HL-60/S4 (cell line): Measurements from ENCODE around the gene PDIA5.

Experiments used
- in situ Hi-C: fragments of 300-500 bp; cut with MboI; formaldehyde crosslinking; loops from 2 replicates; pipeline ENCODE4 v1.14.3; 2022; ENCODE audit warnings: low sequenced_read_pairs

The PDIA5 gene

DNA sequence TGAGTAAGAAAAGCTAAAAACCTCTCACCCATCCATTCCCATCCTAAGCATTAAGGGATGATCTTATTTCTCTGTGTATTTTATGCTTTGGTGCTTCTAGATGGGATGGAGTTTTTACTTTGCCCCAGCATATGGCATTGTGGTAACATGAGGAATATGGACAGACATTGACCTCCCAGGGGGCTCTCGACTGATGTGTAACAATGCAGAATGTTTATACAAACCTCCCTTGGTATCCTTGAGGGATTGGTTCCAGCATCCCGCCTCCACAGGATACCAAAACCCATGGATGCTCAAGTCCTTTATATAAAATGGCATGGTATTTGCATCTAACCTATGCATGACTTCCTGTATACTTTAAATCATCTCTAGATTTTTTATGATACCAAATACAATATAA is 21.6 kb downstream of the PDIA5 start:
- in situ Hi-C loops, result no loop called here

DNA sequence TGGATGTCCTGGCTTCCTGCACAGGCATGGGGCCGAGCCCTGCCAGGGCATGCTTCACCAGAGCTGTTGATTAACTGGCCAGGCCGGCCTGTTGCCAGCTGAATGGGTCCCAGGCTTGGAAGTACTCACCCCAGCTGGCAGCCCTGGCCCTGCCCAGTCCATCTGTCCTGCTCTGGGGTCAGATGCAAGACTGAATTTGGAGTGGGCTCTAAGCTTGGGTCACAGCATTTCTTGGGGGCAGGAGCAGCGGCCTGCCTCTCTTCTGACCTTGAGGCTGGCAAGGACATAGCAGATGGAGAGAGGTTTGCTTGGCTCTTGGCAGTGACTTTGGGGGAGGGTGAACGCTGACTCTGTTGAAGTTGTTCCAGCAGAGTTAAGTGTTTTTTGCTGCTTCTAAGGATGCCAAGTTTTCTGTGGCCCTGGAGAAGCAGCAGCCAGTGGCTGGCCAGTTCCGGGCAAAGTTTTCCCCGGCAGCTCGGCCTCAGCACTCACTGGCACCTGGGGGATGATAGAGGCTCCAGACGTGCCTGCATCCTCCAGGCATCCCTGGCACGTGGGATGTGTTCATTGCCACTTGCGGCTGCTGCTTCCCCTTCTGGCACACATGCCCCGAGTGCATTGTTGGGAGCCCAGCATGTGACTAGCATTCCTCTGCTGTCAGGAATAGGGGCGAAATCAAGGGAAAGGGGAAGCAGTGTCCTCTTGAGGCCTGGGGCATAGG is 22.9 kb downstream of the PDIA5 start:
- in situ Hi-C loops, result no loop called here

DNA sequence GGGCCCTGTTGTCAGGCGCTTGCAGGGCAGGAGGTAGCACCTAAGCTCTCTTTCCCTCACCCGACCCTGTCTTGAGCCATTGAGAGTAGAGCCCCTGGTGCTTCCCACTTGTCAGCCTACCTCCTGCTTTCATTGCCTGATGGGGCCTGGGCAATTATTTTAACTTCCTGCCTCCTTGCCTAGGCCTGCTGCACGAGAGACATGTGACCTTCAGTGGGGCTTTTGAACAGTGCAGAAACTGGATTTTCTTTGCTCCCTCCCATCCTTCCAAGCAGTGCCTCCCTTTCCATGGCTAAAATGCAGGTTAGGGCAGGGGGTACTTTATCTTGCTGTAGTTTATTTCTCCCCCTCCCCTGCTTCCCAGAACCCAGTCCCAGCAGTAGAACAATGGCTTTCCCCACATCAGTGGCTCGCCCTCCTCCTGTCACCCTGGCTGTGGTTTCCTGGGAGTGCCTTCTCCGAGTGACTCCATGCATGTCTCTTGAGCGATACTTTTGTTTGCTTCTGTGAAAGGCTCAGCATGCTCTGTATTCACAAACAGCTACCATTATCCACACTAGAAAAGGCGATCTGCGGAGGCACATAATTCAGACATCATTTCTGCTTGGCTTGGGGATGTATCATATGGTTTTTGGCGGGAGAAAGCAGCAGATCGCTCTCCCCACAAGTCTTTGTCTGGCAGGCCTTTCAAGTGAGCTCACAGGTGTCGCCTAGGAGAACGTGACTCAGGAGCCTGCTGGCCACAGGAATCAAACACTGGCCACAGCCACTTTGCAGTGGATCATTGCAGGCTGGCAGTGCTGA is 24.1 kb downstream of the PDIA5 start:
- in situ Hi-C loops, result no loop called here

DNA sequence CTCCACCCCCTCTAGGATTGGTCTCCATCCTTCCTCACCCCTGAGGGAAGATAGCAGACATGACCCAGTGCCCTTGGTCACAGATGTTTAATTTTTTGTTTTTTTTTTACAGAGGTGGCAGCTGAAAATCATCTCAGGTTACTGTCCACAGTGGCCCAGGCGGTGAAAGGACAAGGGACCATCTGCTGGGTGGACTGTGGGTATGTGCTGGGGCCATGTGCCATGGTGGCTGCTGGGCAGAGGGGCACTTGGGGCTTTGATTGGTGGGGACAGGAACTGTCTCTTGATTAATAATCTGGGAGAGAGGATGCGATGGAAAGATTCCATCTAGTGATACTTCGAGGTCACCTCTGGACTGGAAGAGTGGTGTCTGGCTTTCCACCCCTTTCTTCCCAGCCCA is 25.4 kb downstream of the PDIA5 start:
- in situ Hi-C loops, result no loop called here

DNA sequence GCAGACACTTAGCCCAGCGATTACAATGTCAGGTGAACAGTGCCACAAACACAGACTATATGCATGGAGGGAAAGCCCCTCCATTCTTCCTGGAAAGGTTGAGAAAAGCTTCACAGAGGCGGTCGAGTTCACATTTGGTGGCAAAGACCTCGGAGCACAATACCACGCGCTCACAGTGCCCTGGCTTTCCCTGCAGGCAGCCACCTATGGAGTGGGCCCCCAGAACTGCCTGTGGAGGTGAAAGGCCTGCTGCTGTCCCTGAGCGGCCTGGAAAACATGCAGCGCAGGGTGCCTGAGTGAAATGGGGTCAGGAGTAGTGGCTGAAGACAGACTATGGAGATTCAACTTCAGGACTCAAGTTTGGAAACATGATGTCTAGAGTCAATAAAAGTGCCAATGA is 26.9 kb downstream of the PDIA5 start:
- in situ Hi-C loops, result no loop called here

DNA sequence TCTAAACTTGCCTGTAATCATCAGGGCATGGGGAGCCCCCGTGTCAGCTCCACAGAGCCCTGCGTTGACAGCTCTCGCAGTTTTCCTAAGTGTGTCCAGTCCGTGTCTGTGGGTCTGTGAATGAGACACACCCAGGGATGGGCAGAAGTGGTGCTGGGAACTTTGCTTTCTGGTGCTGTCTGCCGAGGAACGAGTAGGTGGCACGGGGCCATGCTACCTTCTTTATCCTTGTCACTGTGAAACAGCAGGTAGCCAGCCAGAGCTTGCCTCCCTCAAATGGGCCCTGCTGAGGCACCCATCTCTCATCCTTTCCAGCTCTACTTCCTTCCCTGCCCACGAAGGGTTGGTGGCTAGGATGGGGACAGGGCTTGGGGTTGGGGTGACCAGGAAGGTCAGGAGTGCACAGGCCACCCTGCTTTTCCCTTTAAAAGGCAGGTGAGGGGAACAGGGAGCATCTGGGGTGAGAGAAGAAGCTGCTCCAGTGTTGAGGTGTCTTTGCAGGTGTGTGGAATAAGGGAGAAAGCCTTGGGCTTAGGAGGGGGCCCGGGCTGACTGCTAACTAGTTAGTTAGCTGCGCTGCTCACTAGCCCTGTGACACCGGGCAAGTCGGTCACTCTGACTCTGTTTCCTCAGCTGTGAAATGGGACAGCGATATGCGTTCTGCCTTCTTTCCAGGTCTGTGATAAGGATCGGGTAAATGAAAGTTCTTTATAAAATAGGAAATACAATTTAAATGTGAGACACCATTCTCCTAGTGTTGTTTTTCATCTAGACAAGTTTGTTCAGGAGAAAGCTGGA is 27.9 kb downstream of the PDIA5 start:
- in situ Hi-C loops, result no loop called here

DNA sequence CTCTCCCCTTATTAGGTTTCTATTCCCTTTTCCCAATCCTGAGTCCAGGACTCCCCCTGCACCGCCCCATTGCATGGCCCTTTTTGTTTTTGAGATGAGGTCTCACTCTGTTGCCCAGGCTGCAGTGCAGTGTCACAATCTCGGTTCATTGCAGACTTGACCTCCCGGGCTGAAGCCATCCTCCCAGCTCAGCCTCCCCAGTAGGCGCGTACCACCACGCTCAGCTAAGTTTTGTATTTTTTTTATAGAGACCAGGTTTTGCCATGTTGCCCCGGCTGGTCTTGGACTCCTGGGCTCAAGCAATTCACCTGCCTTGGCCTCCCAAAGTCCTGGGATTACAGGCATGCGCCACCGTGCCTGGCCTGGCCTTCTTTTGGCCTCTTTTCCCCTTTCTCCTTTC is 29.3 kb downstream of the PDIA5 start:
- in situ Hi-C loops, result no loop called here

DNA sequence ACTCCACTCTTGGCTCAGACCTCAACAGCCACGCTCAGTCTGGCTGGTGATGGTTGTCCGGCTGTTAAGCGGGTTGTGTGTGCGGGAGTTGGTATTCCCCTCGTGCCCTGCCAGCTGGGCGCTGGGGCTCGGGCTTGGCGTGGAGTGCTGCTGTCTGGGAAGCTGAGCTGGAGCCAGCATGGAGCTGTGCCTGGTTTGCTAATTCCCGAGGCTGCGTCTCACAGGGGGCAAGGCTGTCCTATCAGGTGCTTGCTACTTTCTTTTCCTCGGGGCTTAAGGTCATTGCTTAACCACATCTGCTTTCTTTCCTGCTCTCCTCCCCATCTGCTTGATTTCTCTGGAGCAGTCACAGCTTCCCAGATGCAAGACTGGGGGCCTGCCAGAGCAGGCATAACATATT is 29.9 kb downstream of the PDIA5 start:
- in situ Hi-C loops, result no loop called here

DNA sequence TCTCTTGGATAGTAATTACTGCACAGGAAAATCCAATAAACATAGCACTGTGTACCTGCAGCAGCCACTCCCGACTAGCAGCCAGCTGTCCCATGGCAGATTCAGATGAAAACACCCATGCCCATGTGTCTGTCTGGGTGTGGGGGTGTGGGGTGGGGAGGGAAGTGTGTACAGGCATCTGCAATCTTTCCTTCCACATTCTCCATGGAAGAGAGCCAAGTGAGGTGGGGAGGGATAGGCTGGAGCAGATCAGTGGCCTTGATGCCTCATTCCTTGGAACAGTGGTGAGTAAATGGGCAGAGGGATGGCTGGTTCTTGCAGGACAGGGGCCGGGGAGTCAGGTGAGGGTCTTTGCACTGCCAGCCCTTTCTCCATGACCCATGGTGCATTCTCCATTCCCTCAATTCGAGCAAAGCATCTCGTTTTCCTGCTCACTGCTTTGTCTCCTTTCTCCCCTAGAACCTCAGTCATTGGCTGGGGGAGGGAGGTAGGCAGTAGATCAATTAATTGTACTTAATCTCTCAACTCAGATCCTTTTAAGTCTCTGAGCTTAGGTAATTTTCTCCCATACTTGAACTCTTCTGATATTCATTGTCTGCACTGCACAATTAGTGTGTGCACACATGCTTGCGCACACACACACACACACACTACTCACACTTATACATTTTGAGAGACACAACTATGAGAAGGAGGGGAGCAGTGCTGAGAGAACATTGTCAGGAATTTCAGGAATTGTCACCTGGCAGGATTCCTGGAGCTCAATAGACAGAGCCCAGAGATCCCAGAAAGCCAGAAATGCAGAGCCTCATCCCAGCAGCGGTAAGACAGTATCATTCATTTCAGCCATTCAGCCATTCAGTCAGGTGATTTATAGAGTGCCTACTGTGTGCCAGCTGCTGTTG is 31.9 kb downstream of the PDIA5 start:
- in situ Hi-C loops, result no loop called here

DNA sequence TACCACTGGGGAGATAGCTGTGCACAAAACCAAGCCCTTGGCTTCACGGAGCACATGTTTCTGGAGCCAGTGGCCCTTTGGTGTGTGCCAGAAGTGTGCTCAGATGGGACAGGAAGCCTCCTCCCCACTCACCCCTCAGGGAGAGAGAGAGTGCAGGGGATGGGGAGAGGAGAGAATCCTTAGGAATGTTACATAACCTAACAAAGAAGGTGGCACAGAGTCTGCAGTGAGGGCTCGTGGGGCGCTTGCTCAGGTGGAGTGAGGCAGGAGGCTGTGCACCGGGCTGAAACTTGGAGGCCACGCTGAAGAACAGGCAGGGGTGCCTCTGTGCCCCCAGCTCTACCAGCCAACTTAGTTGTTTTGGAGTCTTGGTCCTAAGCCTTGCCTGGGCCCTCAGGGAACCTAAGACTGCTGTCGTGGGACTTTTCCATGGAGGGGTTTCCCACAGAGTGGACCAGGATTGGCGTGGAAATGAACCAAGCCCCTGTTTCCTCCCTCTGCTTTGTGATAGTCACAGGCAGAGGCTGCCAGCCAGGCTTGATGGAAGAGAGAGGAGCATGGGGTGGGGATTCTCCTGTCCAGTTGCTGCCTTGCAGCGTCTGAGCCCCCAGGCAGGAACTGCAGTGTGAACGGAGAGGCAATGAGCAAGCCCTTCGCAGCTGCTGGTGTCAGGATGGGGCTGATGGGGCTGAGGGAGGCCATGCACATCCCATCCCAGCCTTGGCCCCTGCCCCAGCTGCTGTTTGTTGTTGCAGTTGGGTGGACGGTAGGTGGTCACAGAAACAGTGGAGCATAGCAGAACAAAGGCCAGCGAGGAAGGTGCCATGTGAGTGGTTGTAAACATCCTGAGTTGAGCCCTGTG is 32.7 kb downstream of the PDIA5 start:
- in situ Hi-C loops, result no loop called here

DNA sequence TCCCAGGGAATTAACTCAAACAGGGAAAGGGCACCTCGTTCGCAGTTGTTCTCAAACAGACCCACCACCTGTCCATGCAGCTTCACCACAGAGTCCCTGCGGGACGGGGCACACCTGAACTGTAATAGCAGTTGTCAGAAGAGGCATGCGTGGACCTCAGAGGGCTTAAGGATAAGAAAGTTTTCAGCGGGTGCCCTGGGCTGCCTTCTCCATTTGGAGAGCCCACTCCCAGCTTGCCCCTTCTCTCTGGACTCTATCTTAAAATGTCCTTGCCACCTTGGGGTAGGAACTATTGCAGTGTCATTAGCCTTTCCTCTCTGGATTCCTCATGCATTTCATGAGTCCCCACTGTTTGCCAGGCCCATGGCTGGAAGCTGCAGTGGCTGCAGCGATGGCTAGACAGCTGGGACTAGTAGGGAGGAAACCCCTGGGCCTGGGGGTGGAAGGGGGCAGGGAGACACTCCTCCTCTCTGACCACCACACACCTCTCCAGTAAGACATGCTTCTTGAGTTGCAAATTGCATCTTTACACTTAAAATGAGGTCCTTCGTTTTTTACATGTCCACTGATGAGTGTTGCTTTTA is 33.5 kb downstream of the PDIA5 start:
- in situ Hi-C loops, result no loop called here

DNA sequence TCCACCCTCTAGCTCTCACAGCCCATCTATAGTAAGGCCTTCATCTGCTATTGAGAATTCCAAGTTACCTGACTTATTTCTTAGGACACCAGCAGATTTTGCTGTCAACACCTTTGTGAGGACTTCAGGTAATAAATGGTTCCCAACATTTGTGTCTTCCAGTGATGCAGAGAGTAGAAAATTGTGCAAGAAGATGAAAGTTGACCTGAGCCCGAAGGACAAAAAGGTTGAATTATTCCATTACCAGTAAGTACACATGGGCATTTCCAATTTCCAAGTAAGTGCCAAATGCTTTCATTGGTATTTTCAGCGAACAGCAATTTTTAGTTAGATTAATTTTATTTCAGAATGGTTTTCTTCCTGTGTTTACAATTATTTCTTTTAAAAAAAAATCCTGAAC is 35.4 kb downstream of the PDIA5 start:
- in situ Hi-C loops, result no loop called here

DNA sequence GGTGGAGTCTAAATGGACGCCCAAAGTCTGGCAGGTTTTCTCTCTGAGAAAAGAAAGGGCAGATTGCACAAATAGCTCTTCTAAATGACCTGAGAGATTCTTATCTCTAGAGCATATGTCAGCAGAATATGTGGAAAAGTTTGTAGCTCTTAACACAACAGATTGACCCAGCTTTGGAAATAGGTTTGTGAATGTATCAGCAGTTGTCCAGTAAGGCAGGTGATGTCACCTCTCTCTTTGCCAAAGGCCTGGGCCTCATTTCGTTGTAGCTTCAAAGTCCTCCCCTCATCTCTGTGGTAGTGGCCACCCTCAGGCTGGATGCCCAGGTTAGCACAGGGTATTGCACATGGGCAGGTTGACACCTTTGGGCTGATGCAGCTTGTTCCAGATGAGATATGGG is 36.0 kb downstream of the PDIA5 start:
- in situ Hi-C loops, result no loop called here

DNA sequence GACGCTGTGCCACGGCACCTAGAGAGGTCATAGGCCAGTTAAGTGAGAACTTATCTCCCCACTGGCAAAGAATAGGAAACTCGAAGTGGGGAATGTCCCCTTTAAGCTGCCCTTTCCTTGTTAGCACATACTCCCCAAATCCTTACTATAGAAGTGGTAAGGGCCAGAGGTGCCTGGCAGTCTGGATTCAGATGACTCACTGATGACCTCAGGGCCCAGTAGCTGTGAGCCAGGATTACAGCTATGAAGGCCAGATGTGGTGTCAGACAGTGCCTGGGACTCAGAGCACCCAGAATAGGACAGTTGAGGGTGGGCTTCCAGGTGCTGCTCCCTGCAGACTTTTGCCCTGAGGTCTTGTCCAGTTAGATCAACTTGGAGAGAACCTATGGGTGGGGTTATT is 37.7 kb downstream of the PDIA5 start:
- in situ Hi-C loops, result no loop called here

DNA sequence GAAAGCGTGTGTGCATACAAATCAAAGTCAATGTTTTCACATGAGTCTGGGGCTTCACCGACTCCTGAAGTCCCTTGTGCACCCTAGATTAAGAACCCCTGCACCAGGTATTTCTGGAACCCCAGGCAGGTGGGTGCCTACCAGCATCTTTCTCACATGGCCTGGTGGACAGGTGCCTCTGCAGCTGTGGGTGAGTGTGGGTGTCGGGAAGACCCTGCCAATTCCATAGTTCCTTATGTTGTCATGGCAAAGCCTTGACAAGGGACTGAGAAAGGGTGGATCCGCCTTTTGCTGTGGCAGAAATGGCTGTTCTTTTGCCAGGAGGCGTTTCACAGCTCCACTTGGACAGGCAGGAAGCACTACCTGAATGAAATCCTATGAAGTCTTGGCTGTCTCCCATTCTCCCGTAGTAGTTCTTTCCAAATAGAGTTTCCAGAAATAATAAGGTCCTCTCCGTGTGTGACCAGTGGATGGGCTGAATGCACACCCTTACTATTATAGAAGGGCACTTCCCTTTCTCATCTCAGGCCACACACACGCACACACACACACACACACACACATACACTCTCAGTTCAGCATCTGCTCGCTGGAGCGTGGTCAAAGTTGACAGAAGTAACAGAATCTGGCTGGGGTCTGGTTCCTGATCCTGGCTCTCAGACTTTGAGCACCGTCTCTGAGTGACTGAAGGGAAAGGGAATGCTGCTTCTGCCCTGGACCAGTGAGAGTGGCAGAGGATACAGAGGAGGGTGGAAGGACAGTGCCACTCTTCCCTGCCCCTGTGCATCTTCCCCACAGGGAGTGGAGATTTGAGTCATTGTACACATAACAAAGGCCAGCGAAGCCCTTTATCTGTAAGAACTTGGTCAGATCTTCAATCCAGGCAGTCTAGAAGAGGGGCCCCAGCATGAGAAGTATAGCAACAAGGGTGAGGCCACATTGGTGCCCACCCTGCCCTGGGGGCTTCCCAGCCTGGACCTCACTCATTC is 38.7 kb downstream of the PDIA5 start:
- in situ Hi-C loops, result no loop called here

DNA sequence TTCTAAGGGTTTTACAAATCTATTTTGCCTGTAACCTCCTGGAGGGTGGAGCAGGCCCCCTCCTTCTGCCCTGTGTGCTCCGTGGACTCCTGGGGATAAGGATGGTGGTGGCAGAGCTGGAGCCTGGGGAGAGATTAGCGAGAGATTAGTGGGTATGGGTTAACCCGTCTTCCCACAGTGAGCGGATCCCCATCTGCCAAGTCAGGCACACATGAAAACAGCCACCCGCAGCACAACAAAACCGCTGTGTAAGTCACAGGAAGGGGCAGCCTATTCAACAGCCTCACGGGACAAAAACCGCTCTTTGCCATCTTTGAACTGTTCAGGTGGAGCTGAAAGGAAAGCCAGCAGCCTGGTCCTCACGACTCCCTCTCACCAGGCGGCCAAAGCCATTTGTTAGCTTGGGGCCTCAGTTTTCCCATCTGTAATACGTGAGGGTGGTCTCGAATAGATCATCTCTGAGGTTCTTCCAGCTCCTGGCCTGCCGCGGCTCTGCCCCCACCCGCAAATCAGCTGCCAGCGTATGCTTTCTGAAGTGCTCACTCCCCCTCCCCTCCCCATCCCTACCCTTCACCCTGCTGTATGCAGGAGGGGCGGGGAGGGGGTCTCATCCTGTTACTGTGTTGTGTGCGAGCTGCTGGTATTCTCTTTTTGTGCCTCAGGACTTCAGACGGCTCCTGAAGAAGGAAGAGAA is 43.6 kb downstream of the PDIA5 start:
- in situ Hi-C loops, result no loop called here

DNA sequence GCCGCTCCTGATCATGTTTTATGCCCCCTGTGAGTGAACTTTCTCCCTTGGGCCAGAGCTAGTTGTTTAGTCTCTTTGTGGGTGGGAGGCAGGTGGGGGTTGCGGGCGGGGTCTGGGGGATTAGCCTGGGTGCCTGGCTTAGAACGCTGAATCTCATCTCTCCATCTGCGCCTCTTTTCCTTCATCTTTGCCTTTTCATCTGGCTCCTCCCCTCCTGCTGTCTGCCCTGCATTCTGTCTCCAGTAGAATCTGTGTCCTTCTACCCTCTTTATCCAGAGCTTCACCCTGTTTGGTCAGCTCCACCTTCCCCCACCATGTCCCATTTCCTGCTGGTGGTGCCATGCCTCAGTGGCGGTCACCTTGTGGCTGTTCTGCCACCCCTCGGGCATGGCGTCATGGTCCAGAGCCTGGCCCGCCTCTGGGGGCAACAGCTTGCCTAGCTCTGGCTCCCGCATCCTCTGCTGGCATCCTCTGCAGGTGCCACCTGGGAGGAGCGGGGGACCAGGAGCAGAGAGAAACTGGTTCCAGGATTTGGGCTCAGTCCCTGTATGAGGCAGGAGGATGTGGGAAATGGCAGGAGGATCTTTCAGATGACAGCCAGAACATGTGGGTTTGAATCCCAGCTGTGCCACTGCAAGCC is 44.3 kb downstream of the PDIA5 start:
- in situ Hi-C loops, result no loop called here
